Measurements from ENCODE around the gene GADD45G.

DNA sequence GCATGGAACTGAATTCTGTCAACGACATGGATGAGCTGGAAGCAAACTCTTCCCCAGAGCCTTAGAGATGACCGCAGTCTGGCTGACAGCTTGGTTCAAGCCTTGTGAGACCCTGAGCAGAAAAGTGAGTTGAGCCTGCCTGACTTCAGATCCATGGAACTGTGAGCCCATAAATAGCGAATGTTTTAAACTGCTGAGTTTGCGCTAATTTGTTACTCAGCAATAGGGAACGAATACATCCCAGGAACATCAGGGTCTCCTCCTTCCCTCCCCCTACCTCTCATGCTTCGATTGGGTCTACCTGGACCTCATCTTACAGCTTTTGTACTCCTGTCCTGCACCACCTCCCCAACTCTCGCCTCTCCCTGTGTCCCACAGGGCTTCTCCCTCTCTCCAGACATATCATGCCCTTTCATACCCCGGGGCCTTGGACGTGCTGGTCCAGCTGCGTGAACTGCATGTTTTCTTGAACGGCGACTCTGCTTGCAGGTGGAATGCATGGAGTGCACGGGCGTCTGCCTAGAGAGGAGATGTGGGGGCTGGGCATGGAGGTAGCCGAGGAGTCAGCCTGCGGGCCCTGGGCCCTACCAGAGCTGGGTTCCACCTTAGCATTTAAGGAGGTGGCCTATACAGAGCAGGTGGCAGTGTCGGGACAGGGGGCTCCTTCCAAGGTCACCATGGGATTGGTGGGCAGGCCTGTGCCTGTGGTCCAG lies 7.9 kb downstream of the GADD45G start:
- TF ChIP-seq, protein P1, sequence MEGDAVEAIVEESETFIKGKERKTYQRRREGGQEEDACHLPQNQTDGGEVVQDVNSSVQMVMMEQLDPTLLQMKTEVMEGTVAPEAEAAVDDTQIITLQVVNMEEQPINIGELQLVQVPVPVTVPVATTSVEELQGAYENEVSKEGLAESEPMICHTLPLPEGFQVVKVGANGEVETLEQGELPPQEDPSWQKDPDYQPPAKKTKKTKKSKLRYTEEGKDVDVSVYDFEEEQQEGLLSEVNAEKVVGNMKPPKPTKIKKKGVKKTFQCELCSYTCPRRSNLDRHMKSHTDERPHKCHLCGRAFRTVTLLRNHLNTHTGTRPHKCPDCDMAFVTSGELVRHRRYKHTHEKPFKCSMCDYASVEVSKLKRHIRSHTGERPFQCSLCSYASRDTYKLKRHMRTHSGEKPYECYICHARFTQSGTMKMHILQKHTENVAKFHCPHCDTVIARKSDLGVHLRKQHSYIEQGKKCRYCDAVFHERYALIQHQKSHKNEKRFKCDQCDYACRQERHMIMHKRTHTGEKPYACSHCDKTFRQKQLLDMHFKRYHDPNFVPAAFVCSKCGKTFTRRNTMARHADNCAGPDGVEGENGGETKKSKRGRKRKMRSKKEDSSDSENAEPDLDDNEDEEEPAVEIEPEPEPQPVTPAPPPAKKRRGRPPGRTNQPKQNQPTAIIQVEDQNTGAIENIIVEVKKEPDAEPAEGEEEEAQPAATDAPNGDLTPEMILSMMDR (IDR thresholded peaks at IDR 0.05): no peak
- TF ChIP-seq POLR2A (IDR thresholded peaks at IDR 0.05) (no peak), EP300 (IDR thresholded peaks at IDR 0.05) (no peak)

Data from sigmoid colon (tissue), 4 donors.